ENCODE data around the gene FBXW2.
"Not testable (repeated sequence)": the region's sequence is repeated elsewhere in the genome, so short reads cannot be mapped to it uniquely, and the experiment has no call there.

FBXW2 gene

DNA sequence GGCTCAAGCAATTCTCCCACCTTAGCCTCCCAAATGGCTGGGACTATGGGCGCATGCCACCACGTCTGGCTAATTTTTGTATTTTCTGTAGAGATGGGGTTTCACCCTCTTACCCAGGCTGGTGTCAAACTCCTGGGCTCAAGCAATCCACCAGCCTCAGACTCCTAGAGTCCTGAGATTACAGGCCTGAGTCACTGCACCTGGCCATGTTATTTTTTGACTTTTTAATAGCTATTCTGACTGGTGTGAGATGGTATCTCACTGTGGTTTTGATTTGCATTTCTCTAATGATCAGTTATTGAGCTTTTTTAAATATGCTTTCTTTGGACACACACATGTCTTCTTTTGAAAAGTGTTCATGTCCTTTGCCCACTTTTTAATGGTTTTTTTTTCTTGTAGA is 38.2 kb downstream of the FBXW2 start:
- no peak for DNase-seq (ENCODE audit: extremely low read depth, low read depth)
- H3K4me3 ChIP-seq (replicated peaks; ENCODE audit: low read depth, low read length) = no peak overlapping the region
- no peak for TF ChIP-seq CTCF (IDR thresholded peaks at IDR 0.05; ENCODE audit: low read depth, low read length, missing control alignments)

DNA sequence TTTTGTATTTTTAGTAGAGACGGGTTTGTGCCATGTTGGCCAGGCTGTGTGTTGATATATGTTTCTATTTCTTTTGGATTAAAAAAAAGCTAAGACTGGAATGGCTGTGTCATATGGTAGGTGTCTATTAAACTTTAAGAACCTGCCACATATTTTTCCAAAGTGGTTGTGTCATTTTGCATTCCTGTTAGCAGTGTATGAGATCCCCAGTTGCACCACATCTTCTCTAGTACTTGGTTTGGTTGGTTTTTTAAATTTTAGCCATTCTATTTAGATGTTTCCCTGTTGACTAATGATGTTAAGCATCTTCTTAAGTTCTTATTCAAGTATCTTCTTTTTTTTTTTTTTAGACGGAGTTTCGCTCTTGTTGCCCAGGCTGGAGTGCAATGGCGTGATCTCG is 42.8 kb downstream of the FBXW2 start:
- DNase-seq (ENCODE audit: extremely low read depth, low read depth) = no peak
- H3K4me3 ChIP-seq (replicated peaks; ENCODE audit: low read depth, low read length) = no peak overlapping the region
- TF ChIP-seq CTCF (IDR thresholded peaks at IDR 0.05; ENCODE audit: low read depth, low read length, missing control alignments) = no peak

DNA sequence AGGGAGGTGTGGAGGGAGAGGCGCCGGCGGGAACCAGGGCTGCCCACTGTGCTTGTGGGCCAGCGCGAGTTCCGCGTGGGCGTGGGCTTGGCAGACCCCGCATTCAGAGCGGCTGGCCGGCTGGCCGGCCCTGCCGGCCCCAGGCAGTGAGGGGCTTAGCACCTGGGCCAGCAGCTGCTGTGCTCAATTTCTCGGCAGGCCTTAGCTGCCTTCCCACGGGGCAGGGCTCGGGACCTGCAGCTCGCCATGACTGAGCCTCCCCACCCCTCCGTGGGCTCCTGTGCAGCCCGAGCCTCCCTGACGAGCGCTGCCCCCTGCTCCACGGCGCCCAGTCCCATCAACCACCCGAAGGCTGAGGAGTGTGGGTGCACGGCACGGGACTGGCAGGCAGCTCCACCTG is 46.9 kb downstream of the FBXW2 start:
- not testable (repeated sequence) for DNase-seq (ENCODE audit: extremely low read depth, low read depth); H3K4me3 ChIP-seq (replicated peaks; ENCODE audit: low read depth, low read length)

DNA sequence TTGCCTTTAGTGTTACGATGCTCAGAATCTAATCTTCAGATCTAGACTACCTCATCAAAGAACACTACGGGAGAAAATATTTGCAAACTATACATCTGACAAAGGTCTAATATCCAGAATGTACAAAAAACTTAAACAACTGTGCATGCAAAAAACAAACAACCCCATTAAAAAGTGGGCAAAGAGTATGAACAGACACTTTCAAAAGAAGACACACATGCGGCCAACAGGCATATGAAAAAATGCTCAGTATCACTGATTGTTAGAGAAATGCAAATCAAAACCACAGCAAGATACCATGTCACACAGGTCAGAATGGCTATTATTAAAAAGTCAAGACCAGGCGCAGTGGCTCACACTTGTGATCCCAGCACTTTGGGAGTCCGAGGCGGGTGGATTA is 47.9 kb downstream of the FBXW2 start:
- TF ChIP-seq CTCF (IDR thresholded peaks at IDR 0.05; ENCODE audit: low read depth, low read length, missing control alignments) = no peak
- no peak overlapping the region for H3K4me3 ChIP-seq (replicated peaks; ENCODE audit: low read depth, low read length)
- DNase-seq (ENCODE audit: extremely low read depth, low read depth) = no peak

- peak; percentile 65 for TF ChIP-seq CTCF (IDR thresholded peaks at IDR 0.05; ENCODE audit: low read depth, low read length, missing control alignments)
- no peak for DNase-seq (ENCODE audit: extremely low read depth, low read depth)
- H3K4me3 ChIP-seq (replicated peaks; ENCODE audit: low read depth, low read length) = no peak overlapping the region
These were observed 50.2 kb downstream of the FBXW2 start for GRCh38 chr9:120742951-120743416.

GRCh38 chr9:120741701-120742100 is 51.5 kb downstream of the FBXW2 start:
- no peak for TF ChIP-seq CTCF (IDR thresholded peaks at IDR 0.05; ENCODE audit: low read depth, low read length, missing control alignments)
- no peak for DNase-seq (ENCODE audit: extremely low read depth, low read depth)
- H3K4me3 ChIP-seq (replicated peaks; ENCODE audit: low read depth, low read length) = no peak overlapping the region

DNA sequence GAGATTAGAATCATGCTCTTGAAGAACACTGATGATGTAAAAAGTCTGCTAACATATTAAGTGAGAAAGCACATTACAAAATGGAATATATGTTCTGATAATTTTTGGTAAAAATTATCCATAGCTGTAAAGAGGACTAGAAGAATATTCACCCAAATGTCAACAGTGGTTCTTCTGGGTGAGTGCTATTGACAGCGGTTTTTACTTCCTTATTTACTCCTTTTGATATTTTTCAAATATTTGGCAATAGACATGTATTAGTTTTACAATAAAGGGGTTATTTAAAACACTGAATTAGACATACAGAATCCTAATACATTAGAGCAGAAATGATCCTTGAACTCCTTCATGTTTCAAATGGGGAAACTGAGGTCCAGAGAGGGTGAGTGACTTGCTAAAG is 52.0 kb downstream of the FBXW2 start:
- H3K4me3 ChIP-seq (replicated peaks; ENCODE audit: low read depth, low read length) = no peak overlapping the region
- no peak for TF ChIP-seq CTCF (IDR thresholded peaks at IDR 0.05; ENCODE audit: low read depth, low read length, missing control alignments)
- no peak for DNase-seq (ENCODE audit: extremely low read depth, low read depth)
